GM08714 (cell line): ENCODE results near the gene CXCL10.
"Not testable (repeated sequence)": the region's sequence is repeated elsewhere in the genome, so short reads cannot be mapped to it uniquely, and the experiment has no call there.

Source experiments
- H3K4me3 ChIP-seq: fragments of 200-500 bp; sonication (Bioruptor generic); 2 replicates; pipeline ENCODE4 v1.5.1; 2014; ENCODE audit warnings: mild to moderate bottlenecking, low read length, inconsistent platforms
- ZNF274 ChIP-seq: IDR thresholded peaks from 2 replicates; pipeline ENCODE4 v1.6.1; 2012; ENCODE audit warnings: mild to moderate bottlenecking, low read depth, low read length

The CXCL10 gene

DNA sequence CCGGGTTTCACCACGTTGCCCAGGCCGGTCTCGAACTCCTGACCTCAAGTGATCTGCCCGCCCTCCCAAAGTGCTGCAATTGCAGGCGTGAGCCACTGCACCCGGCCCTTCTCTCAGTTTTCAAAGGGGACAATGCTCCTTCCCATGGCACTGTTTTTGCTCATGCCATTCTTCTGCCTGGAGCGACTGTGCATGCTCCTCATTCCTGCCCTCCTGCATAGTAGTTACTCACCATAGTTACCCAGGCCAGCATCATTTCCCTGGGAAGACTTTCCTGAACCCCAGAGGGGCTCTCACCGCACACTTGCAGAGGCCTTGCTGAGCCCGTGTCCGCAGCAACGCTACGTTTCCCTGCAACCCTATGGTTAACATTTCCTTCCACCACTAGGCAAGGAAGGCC lies 12.7 kb downstream of the CXCL10 start:
- no peak for TF ChIP-seq ZNF274
- no peak overlapping the region for H3K4me3 ChIP-seq

DNA sequence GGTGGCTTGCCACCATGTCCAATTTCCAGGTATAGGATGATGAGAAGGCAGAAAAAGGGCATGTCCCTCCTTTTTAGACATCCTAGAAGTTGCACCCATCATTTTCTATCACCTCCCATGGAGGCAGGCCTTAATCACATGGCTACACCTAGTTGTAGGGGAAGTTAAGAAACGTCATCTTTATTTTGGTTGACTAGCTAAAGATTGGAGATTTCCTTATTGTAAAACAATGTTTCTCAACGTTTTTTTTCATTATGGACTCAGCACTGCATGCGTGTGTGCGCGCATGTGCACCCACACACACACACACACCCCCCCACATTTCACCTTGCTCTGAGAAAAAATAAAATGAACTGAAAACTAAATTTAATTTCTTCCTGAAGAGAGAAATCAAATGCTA lies 14.0 kb downstream of the CXCL10 start:
- no peak overlapping the region for H3K4me3 ChIP-seq
- no peak for TF ChIP-seq ZNF274

- TF ChIP-seq ZNF274, result no peak
- no peak within 1 kb of the TSS for H3K4me3 ChIP-seq
Measured at GRCh38 chr4:76007089-76007862, 16.0 kb downstream of the CXCL10 start, which contains the start of gene CXCL9. Gene CXCL9, minus strand, starts transcription at chr4:76007509. Its CDS starts 60 bp downstream, at chr4:76007449.

DNA sequence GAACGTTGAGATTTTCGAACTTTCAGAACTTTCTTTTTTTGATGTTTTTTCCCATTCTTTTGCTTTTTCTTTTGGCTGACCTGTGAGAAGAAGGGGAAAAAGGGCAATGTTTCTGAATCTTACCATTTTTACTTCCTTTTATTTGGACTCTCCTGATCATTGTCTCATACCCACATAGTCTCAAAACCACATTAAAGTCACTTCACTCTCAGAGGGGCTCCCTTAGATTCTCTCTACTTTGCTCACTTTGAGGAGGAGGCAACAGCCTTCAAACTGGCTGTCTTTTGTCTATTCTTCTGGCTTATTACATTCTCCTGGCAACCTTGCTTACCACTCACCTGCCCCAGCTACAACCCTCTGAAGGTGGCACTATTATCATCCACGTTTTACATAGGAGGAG lies 19.7 kb downstream of the CXCL10 start:
- no peak overlapping the region for H3K4me3 ChIP-seq
- no peak for TF ChIP-seq ZNF274

- H3K4me3 ChIP-seq, result no peak overlapping the region
- TF ChIP-seq ZNF274, result no peak
Measured at GRCh38 chr4:76003035-76003434, 20.3 kb downstream of the CXCL10 start.

DNA sequence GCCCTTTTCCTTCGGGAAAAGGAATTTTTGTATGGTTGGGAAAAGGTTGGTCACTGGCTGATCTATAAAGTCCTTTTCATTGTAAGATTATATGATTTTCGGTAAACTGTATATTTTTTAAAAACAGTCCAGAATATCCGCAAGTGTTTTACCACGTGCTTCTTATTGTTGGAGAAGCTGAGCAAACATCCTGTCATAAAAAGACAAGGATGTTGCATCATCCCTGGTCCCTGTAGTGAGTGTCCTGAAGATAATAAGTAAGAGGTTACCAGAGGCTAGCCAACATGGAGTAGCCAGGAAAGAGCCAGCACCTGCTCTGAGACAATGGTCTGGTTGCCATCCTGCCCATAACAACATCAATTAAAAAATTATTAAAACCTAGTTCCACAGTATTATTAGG lies 21.1 kb downstream of the CXCL10 start:
- TF ChIP-seq ZNF274, result no peak

DNA sequence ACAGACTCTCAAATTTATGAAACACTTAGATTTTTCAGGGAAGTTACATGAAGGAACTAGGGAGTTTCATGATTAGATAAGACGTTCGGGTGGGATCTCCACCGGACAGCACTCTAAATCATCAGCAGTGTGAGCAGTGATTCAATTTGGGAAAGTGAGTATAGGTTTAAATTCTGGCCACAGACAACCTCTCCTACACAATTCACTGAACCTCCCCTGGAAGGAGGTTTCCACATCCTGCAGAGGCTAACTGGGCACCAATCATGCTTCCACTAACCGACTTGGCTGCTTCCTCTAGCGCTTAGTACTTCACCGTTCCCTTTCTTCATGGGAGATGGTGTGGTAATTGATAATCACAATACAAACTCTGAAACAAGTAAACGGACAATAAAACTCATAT lies 21.6 kb downstream of the CXCL10 start:
- no peak for TF ChIP-seq ZNF274
- H3K4me3 ChIP-seq, result no peak overlapping the region

More for the DNA sequence above, 21.1 kb downstream of the CXCL10 start:
- H3K4me3 ChIP-seq, result no peak overlapping the region

GRCh38 chr4:76000279-76000678 lies 23.0 kb downstream of the CXCL10 start:
- no peak for TF ChIP-seq ZNF274

DNA sequence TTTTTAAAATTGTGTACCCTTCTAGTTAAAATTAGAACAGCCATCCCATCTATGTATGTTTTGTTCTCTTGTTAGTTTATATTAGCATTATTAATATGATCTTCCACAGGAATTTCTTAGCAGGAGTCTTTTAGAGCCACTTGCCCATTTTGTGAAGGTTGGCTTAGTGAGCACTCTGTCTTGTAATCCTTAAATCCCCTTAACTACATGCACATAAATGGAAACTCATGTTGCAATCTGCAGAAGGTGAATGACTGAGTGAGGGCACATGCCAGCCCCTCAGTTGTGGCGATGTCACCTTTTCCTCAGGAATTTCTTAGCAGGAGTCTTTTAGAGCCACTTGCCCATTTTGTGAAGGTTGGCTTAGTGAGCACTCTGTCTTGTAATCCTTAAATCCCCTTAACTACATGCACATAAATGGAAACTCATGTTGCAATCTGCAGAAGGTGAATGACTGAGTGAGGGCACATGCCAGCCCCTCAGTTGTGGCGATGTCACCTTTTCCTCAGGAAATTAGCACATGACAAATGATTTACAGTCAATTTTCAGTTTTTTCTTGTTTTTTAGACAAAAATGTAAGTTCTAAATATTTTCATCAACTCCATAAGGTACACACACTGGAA lies 24.7 kb downstream of the CXCL10 start:
- not testable (repeated sequence) for H3K4me3 ChIP-seq

More at GRCh38 chr4:76000279-76000678, 23.0 kb downstream of the CXCL10 start:
- H3K4me3 ChIP-seq, result no peak overlapping the region

DNA sequence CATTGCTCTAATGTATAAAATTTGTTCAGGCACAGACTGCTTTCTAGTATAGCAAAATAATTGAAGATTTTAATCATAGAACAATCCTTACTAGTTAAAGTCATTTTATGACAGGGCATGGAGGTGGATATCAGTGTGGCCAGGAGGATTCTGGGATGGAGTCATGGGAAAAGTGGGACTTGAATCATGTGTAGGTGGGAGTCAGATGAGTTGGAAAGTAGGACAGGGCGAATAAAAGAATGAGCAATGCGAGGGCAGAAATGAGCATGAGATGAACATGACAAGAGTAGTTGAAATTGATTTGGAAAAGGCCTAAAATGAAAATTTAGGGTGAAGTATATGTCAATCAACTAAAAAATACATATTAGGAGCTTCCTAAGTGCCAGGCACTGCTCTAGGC lies 25.4 kb downstream of the CXCL10 start:
- no peak for TF ChIP-seq ZNF274

GRCh38 chr4:75997081-75997480 lies 26.2 kb downstream of the CXCL10 start:
- no peak for TF ChIP-seq ZNF274
- H3K4me3 ChIP-seq, result no peak overlapping the region

More for the DNA sequence above, 25.4 kb downstream of the CXCL10 start:
- no peak overlapping the region for H3K4me3 ChIP-seq

- TF ChIP-seq ZNF274, result no peak
- H3K4me3 ChIP-seq, result no peak overlapping the region
Measured at GRCh38 chr4:75995727-75996126, 27.6 kb downstream of the CXCL10 start.

- no peak overlapping the region for H3K4me3 ChIP-seq
- TF ChIP-seq ZNF274, result no peak
Measured at GRCh38 chr4:75992462-75992861, 30.8 kb downstream of the CXCL10 start.

DNA sequence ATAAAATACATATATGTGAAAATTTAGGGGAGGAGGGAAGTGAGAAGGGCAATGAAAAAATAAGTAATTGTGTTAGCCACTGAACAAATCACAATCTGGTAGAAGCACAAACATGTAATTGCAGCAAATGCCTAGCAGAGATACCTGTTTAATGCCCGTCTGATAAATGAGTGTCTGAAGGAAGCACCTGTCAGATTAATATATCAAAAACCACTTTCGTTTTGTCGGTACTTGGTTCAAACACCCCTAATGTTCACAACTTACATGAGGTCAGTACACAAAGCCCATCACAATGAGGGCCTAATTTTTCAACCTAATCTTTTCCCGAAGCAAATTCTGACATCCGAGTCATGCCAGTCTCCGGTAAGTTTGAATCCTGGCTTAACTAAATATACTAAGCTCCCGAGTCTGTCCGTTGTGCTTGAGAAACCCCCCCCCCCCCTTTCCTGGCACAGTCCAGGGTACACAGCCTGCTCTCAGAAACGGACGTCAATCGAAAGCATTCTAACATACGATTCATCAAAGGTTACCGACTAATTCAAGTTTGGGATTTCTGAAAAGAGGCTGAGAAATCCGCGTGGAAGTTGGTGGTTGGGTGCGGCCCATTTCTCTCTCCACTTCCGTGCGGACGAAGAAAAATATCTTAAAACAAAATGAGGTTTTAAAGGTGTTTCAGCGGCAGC lies 33.3 kb downstream of the CXCL10 start:
- TF ChIP-seq ZNF274, result no peak
- H3K4me3 ChIP-seq, result peak overlapping the region; percentile 81

DNA sequence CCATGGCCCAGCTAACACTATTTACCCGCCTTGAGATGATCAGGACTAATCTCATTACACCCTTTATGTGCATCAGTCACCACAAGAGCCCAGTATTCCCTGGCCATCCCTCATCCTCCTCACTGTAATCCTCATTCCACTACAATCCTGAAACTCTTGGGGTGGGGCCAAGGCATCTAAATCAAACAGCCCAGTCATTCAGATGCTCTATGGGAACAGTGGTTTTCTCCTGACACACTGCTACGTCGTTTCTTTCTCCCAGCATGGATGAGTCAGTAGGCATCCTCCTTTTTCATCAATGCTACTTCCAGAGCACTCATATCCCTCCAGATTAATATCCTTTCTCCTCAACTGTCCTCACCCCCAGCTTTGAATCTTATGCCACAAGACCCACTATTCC lies 38.2 kb downstream of the CXCL10 start:
- TF ChIP-seq ZNF274, result no peak
- no peak overlapping the region for H3K4me3 ChIP-seq
